ENCODE results near the gene CASQ2. TPM values are rescaled to one million over a fixed set of nuclear protein-coding genes. Genes with fewer than 3 reads are reported as not detected.
"Not testable (repeated sequence)": the region's sequence is repeated elsewhere in the genome, so short reads cannot be mapped to it uniquely, and the experiment has no call there.

CASQ2 gene
- total RNA-seq, 2 donors from 2014 or later: 0.26 TPM; not detected in 1

DNA sequence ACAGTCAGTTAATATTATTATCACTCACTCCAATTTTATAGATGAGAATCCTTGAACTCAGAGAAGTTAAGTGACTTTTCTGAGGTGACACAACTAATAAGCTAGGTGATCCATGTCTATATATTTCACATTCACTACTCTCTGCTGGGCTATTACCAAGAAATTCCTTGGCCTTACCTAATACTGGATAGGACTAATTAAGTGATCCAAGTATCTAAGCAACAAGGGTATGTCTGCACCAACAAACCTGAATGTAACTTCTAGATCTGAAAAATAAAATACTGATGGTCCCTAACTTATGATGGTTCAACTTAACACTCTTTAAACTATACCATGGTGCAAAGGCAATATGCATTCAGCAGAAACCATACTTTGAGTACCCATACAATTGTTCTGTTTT, 14.8 kb upstream of the CASQ2 start:
- Histone ChIP-seq H3K27me3 (no peaks in the 10 kb centered on the region), H3K4me1 (no peaks in the 10 kb centered on the region), H3K36me3 (replicated peaks in 1 of 2; ENCODE audit: insufficient read depth in 1 of 2, low read depth in 2 of 2) (no peaks in the 10 kb centered on the region), H3K27ac (no peak overlapping the region), H3K9me3 (no peaks in the 10 kb centered on the region), H3K4me3 (no peak overlapping the region)
- TF ChIP-seq, protein P1, sequence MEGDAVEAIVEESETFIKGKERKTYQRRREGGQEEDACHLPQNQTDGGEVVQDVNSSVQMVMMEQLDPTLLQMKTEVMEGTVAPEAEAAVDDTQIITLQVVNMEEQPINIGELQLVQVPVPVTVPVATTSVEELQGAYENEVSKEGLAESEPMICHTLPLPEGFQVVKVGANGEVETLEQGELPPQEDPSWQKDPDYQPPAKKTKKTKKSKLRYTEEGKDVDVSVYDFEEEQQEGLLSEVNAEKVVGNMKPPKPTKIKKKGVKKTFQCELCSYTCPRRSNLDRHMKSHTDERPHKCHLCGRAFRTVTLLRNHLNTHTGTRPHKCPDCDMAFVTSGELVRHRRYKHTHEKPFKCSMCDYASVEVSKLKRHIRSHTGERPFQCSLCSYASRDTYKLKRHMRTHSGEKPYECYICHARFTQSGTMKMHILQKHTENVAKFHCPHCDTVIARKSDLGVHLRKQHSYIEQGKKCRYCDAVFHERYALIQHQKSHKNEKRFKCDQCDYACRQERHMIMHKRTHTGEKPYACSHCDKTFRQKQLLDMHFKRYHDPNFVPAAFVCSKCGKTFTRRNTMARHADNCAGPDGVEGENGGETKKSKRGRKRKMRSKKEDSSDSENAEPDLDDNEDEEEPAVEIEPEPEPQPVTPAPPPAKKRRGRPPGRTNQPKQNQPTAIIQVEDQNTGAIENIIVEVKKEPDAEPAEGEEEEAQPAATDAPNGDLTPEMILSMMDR (IDR thresholded peaks at IDR 0.05): no peak
- no peak for TF ChIP-seq POLR2A (IDR thresholded peaks at IDR 0.05)
- no peak for DNase-seq
- ATAC-seq: no peak
- intact Hi-C loops (cut with DNase I): no loop called here

DNA sequence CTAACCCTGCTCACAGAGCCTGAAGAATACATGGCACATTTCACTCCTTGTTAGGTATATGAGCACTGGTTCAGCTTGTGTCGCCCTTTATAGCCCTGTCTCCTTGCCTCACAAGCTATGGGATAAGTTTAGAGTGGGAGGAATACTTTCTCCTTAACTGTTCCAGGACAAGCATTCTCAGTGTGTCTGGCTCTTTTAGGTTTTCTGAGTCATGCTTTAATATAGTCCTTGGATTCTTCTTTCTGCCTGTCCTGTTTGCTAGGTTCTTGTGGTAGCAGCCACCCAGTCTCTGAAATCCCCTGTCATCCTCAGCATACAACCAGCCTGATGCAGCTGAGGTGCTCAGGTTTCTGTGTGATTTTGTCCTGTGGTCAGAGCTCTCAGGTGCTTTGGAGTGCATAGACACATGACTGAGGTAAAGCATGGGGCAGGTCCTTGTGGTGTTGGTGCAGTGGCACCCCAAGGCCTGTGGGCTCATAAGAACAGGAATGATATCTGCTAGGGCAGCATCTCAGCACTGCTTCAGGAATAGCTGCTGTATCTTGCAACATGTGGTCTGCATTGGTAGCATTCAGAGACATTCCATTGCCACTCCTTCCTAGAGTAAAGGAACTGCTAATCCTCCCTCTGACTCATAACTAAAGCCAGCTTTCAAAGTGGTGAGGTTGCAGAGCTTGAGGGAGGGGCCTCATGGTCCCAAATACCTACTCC, 14.2 kb upstream of the CASQ2 start:
- ATAC-seq (no peak), DNase-seq (no peak)
- Histone ChIP-seq H3K27me3 (no peaks in the 10 kb centered on the region), H3K4me1 (no peaks in the 10 kb centered on the region), H3K4me3 (no peak overlapping the region), H3K36me3 (replicated peaks in 1 of 2; ENCODE audit: insufficient read depth in 1 of 2, low read depth in 2 of 2) (no peaks in the 10 kb centered on the region), H3K27ac (no peak overlapping the region), H3K9me3 (no peaks in the 10 kb centered on the region)
- 48 to 57% methylated on average over 1 of the region's 1 CpG for WGBS, 2 donors
- no peak for TF ChIP-seq POLR2A (IDR thresholded peaks at IDR 0.05)
- intact Hi-C loops (cut with DNase I): no loop called here

DNA sequence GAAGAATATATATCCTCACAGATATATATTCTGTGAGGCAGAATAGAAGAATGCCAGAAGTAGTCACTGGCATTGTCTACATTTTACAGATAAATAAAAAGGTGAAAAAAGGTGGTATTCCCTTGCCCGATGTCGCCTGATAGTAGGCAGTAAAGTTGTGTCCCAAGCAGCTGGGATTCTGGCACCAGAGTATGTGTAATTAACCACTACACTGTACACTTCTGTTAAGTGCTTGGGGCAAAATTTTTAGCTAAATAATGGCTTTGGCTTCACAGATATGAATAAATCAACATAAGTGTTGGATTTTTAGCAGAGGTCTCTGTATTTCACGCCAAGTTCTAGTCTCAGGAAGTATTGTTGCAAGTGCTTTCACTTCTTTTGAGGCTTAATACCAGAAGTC, 13.3 kb upstream of the CASQ2 start:
- intact Hi-C loops (cut with DNase I): no loop called here
- H3K4me1 ChIP-seq: no peaks in the 10 kb centered on the region
- H3K9me3 ChIP-seq: no peaks in the 10 kb centered on the region
- no peak overlapping the region for H3K27ac ChIP-seq
- H3K4me3 ChIP-seq: no peak overlapping the region
- DNase-seq (no peak), ATAC-seq (no peak)
- H3K36me3 ChIP-seq (replicated peaks in 1 of 2; ENCODE audit: insufficient read depth in 1 of 2, low read depth in 2 of 2): no peaks in the 10 kb centered on the region
- no peak for TF ChIP-seq POLR2A (IDR thresholded peaks at IDR 0.05)
- TF ChIP-seq, protein P1 (IDR thresholded peaks at IDR 0.05): no peak
- H3K27me3 ChIP-seq: no peaks in the 10 kb centered on the region
- 81 to 87% methylated on average over 3 of the region's 3 CpGs for WGBS, 2 donors

DNA sequence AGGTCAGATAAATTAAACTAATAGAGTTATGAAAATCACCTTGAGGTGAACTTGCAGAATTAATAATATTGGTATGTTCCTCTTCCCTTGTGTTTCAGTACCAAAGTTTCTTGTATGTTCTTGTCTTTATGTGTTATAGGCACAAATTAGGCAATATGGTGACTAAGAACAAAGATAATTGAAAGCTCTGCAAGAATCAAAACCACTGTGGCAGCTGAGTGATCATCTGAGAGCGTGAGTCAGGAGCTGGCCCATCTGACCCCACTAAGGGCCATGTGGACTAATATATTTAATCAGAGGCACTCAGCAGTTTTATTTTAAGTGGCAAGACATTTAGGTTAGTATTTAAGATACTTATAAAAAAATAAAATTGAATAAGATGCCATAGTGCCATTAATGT, 12.8 kb upstream of the CASQ2 start:
- Histone ChIP-seq H3K27me3 (no peaks in the 10 kb centered on the region), H3K4me3 (no peak overlapping the region), H3K27ac (no peak overlapping the region), H3K36me3 (replicated peaks in 1 of 2; ENCODE audit: insufficient read depth in 1 of 2, low read depth in 2 of 2) (no peaks in the 10 kb centered on the region), H3K4me1 (no peaks in the 10 kb centered on the region), H3K9me3 (no peaks in the 10 kb centered on the region)
- ATAC-seq (no peak), DNase-seq (no peak)
- intact Hi-C loops (cut with DNase I): no loop called here
- 84 to 88% methylated on average over 1 of the region's 1 CpG for WGBS, 2 donors
- TF ChIP-seq, protein P1 (IDR thresholded peaks at IDR 0.05): no peak
- no peak for TF ChIP-seq POLR2A (IDR thresholded peaks at IDR 0.05)

DNA sequence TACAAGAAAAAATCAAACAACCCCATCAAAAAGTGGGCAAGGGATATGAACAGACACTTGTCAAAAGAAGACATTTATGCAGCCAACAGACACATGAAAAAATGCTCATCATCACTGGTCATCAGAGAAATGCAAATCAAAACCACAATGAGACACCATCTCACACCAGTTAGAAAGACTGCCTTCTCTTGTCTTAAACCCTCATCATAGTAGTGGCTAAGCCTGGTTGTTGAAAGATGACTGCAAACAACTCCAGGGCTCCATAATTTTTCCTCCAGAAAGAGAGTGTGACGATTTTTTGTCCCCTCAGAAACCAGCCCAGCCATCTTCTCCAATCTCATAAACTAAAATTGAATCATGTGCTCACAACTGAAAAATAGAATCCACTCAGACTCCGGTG, 12.1 kb upstream of the CASQ2 start:
- DNase-seq; H3K4me1 ChIP-seq; H3K4me3 ChIP-seq; H3K27ac ChIP-seq; H3K27me3 ChIP-seq; intact Hi-C loops (cut with DNase I); H3K36me3 ChIP-seq (replicated peaks in 1 of 2; ENCODE audit: insufficient read depth in 1 of 2, low read depth in 2 of 2); ATAC-seq; H3K9me3 ChIP-seq: not testable (repeated sequence)
- WGBS, 2 donors: 51 to 72% methylated on average over 2 of the region's 2 CpGs

DNA sequence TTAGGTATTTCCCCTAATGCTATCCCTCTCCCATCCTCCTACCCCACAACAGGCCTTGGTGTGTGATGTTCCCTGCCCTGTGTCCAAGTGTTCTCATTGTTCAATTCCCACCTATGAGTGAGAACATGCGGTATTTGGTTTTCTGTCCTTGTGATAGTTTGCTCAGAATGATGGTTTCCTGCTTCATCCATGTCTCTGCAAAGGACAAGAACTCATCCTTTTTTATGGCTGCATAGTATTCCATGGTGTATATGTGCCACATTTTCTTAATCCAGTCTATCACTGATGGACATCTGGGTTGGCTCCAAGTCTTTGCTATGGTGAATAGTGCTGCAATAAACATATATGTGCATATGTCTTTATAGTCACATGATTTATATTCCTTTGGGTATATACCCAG, 10.6 kb upstream of the CASQ2 start:
- ATAC-seq; H3K9me3 ChIP-seq; intact Hi-C loops (cut with DNase I); H3K4me3 ChIP-seq; H3K27me3 ChIP-seq; DNase-seq; H3K27ac ChIP-seq; H3K36me3 ChIP-seq (replicated peaks in 1 of 2; ENCODE audit: insufficient read depth in 1 of 2, low read depth in 2 of 2); H3K4me1 ChIP-seq: not testable (repeated sequence)
- WGBS, 2 donors: 88 to 100% methylated on average over 1 of the region's 1 CpG

Data from body of pancreas (tissue), 4 donors.